GM19395 (cell line): ENCODE results near the gene ATP2A3.
"Not testable (repeated sequence)": the region's sequence is repeated elsewhere in the genome, so short reads cannot be mapped to it uniquely, and the experiment has no call there.

ENCODE experiments used
- ATAC-seq: cut with Tn5 transposase; IDR thresholded peaks from one replicate; pipeline ENCODE4 v1.9.1; 2021; ENCODE audit warnings: mild to moderate bottlenecking, moderate library complexity; ENCODE audit not compliant: unreplicated experiment

The ATP2A3 gene

DNA sequence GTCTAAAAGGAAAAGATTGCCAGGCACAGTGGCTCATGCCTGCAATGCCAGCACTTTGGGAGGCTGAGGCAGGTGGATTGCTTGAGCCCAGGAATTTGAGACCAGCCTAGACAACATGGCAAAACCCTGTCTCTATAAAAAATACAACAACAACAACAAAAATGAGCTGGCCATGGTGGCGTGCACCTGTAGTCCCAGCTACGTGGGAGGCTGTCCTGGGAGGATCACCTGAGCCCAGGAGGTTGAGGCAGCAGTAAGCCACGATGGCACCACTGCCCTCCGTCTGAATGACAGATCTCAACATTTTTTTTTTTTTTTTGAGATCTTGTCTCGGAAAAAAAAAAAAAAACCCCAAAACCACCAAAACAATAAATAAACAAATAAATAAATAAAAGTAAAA, 28.1 kb upstream of the ATP2A3 start:
- ATAC-seq = no peak

DNA sequence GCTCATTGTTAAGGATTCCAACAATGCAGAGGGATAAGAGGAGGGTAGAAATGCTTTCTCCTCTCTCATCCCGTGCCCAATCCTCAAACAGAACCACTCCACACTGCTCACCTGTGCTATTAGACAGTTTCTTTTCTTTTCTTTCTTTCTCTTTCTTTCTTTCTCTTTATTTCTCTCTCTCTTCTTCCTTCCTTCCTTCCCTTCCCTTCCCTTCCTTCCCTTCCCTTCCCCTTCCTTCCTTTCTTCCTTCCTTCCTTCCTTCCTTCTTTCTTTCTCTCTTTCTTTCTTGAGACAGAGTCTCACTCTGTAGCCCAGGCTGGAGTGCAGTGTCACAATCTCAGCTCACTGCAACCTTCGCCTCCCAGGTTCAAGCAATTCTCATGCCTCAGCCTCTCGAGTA, 27.5 kb upstream of the ATP2A3 start:
- not testable (repeated sequence) for ATAC-seq

DNA sequence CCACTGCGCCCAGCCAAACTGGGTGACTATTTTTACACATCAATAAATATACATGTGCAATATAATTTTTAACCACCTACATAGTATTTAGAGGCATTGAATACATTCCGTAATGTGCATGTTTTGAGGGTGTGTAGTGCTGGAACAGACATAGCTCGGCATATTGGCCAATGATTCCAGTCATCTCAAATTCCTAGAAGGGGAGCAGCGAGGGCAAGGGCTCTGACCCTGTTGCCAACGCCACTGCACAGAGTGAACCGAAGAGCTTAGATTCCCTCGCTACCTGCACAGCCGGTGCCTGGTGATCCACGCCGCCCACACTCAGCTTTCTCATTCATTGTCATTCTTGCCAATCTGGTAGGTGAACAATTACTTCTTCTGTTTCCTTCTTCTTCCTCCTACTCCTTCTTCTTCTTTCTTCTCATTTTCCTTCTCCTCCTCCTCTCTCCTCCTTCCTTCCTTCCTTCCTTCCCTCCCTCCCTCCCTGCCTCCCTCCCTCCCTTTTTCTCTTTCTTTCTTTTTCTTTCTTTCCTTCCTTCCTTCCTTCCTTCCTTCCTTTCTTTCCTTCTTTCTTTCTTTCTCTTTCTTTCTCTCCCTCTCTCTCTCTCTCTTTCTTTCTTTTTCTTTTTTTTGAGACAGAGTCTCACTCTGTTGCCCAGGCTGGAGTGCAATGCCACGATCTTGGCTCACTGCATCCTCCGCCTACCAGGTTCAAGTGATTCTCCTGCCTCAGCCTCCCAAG, 26.3 kb upstream of the ATP2A3 start:
- ATAC-seq = no peak

DNA sequence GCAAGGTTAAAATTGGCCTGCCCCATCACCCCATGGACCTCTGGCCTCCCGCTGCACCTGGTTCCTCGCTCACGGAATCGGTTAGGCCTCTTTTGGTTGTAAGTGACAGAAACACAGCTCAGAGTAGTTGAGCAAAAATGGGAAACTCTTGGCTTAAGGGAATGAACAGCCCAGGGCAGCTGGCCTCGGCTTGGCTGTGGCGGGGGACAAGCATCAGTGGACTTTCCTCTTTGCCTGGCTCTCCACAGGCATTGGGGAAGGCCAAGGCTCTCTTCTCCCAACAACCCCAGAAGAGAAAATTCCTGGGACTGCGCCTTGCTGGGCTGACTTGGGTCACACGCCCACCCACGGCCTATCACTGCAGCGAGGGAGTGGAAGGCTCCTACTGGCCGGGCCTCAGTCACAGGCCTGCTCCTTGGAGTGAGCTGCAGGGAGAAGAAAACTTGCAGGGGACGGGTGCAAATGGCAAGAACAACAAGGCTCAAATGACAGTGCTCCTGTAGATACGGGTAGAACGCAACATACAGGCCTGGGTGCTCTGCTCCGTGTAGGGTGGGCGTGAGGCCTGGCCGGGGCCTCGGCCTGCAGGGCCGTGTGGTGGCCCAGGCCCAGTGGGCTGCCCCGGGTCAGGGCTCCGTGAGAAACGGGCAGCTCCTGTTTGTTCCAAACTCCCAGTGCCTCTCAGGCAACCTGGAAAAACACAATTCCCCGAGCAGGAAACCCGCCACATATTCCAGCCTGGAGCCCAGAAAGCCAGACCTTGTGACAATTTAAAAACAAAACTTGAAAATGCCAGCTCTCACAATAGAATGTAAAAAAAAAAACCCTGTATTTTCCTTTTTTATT, 25.0 kb upstream of the ATP2A3 start:
- ATAC-seq = no peak

DNA sequence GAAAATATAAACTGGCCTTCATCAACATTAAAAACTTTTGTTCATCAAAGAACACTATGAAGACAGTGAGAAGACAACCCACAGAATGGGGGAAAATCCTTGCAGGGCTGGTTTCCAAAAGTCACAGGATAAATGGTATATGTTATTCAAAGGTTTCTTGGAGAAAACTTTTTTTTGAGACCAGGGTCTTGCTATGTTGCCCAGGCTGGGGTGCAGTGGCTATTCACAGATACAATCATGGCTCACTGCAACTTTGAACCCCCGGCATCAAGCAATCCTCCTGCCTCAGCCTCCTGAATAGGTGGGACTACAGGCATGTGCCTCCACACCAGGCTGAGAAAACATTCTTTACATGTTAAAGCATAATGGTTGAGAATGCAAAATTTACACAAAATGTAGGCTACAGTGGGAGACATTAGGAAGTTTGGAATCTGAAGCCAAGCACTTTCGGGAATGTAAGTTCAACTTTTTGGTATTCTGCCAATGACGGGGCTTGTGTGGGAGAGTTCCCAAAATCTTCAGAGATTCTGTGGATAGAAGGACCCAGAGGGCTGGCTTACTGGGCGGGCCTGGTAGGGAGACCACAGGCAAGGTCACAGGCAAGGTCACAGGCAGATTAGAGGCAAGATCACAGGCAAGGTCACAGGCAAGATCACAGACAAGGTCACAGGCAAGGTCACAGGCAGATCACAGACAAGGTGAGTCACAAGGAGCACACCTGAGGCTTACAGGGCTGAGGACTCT, 24.2 kb upstream of the ATP2A3 start:
- no peak for ATAC-seq

DNA sequence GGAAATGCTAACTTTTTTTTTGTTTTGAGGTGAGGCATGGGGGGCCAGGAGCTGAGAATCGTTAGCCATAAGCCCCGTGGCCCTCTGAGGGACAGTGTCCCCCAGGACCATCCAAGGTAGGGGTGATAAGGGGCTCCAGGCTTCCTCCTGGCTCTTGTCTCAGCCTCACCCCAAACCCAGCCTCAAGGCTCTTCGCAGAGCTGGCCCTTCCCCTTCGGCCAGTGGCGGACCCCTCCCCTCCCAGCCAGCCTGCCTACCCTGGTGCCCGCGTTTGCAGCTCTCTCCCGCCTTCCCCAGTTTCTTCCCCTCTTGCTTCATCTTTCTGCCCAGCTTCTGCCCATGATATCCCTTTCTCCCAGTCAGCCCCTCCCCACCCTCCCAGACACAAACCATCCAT, 22.7 kb upstream of the ATP2A3 start:
- ATAC-seq = no peak

DNA sequence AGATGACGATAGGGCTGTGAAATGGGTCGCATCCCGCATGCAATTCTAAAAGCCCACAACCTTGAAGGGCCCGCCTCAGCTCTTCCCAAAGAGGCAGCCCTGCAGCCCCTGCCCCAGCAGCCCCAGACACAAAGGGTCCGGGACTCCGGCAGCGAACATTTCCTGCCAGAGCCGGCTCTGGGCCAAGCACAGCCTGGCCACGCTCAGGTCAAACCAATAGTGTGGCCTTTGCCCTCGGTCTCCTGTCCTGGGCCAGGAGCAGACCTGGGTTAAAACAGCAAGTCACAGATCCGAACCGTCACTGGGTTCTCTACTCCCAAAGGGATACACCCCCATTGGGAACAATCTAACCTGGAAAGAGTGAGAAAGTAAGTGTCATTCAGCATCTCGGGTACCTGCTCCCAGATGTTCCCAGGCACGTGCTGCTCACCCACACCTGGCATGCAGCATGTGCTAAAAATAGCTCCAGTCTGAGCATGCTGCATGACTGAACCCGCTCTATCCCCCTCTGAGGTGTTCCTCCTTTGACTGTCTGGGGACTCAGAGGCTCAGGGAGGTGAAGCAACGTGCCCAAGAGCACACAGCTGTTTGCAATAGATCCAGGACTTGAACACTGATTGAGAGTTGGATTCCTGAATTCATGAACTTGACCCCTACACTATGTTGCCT, 22.2 kb upstream of the ATP2A3 start:
- ATAC-seq = no peak

DNA sequence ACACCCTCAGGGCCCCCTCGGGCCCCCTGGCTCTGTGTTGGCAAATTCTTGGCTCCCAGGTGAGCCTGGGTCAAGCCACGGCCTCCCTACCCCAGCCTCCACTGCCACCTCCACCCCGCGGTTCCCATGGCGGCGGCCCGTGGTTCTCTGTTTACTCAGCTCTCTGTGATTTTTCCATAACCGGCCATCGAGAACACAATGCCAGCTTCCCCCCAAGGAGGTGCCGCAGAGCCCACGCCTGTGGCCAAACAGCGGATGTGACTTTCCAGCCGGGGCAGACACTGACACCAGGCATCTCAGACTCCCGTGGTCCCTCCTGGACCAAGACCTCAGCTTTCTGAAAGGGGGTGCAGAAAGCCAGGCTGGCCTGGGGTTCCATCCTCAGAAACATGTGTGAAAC, 21.6 kb upstream of the ATP2A3 start:
- ATAC-seq = no peak

DNA sequence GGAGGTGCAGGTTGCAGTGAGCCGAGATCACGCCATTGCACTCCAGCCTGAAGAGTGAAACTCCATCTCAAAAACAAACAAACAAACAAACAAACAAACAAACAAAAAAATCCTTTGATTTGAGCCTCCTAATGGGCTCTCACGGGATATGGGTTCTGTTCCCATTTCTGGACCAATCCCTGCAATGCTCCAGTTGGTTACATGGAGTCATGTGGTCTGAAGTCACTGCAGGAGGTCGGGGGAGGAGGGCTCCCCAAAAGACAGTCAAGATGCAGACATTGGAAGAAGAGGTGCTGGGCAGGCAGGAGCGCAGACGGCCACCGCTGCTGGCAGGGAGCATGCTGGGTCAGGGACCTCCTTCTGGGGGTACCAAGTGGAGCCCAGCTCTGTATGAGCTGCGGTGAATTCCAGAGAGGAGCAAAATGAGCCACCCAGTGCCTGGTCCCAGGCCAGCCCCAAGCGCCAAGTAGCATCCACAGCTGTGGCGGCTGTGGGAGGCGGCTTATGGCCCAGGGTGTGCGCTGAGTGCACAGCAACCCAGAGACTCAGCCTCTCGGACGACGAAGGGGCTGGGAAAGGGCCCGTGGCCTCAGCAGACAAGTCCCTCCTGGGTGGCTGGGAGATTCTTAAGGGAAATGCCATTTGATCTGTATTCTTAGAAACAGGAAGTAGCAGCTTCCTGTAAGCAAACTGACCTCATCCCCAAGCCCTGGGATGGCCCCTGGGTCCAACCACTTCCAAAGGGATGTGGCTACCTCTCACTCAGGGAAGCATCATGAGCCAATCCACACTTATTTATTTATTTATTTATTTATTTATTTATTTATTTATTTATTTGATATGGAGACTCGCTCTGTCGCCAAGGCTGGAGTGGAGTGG, 19.6 kb upstream of the ATP2A3 start:
- ATAC-seq = no peak

DNA sequence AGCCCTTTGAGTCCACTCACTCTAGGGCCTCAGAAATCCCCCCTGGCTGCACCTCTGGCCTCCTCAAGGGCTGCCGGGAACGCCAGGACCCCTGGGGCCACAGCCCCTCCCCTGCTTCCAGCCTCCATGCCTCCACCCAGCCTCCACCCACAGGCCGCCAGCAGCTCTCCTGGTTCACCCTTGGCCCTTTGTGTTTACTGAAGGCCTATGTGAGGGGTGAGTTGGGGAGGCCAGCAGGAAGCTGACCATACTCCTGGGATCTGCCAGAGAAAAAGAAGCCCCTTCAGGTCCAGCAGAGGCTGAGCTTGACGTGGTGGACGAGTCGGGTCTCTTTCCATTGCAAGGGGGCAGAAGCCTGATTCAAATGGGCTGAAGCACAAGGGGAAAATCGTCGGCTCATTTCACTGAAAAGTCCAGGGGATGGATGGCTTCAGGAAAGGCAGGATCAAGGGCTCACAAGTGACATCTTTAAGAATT, 18.3 kb upstream of the ATP2A3 start:
- no peak for ATAC-seq

DNA sequence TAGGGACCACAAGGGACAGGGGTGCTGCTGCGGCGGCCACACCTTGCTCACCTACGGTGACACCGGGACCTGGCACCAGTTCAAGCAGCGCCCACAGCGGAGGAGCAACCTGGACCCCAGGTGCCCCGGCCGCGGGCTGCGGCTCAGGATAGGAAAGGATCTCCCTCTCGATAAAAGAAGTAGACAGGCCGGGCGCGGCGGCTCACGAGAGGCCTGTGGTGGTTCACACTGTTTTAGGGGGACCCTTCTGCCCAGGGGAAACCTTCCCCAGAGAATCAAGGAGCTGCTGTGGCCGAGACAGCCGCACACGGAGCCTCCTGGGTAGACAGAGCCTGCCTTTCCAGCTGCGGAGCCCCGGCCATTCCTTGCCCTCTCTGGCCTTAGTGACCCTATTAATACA, 17.9 kb upstream of the ATP2A3 start:
- ATAC-seq = no peak

DNA sequence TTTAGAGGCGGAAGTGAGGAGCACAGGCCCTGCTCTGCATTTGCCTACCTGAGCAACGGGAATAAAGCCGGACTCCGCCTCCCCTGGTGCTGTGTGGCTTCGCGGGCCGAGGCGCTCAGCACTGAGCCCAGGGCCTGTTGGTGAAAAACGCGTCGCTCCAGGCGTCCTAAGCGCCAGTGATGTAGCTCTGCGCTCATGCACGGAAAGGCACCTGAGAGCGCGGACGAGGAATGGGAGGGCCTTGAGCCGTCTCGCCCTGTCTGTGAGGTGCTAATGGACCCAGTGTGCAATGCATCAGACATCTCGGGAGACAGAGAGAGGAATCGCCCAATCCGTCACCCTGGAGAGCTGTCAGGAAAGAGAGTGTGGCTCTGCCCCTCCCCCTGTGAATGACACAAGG, 17.2 kb upstream of the ATP2A3 start:
- ATAC-seq = no peak

DNA sequence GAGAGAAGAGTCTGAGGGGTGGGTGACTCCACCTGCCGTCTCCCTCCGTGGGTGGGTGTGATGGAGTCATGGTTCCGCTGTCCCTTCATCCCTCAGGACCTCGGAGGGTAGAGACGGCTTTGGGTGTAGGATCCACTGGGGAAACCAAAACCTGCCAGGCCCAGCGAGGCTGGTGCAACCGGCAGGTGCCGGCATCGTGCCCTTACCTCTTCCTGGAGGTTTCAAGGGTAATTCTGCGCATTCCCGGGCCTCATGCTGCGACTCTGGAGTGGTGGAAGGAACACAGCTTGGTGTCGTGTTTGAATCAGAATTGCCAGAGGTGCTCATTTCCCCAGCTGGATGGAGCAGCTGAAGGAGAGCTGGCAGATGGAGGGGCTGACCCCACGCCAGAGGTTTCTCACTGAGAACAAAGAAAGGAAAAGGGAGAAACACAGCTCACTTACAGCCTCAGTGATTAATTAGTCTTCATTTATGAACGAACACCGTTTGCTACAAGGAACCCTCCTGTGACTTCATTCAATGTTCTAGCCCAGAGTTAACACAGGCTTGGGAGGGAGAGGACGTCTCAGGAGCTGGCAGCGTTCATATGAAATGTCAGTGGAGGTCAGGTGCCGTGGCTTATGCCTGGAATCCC, 16.3 kb upstream of the ATP2A3 start:
- no peak for ATAC-seq

DNA sequence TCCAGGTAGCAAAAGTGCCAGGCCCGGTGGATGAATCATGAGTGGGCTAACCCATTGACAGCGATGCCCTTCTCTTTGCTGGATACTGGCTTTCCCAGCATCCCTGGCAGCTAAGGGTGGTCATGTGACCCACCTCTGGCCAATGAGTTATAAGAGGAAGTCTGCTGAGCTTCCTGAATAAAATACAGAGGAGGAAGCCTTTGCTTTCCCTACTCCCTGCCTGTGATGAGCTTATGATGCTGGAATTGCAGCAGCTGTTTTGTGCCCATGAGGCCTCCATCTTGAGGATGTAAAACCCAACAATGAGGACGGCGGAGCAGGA, 15.0 kb upstream of the ATP2A3 start:
- ATAC-seq = no peak

DNA sequence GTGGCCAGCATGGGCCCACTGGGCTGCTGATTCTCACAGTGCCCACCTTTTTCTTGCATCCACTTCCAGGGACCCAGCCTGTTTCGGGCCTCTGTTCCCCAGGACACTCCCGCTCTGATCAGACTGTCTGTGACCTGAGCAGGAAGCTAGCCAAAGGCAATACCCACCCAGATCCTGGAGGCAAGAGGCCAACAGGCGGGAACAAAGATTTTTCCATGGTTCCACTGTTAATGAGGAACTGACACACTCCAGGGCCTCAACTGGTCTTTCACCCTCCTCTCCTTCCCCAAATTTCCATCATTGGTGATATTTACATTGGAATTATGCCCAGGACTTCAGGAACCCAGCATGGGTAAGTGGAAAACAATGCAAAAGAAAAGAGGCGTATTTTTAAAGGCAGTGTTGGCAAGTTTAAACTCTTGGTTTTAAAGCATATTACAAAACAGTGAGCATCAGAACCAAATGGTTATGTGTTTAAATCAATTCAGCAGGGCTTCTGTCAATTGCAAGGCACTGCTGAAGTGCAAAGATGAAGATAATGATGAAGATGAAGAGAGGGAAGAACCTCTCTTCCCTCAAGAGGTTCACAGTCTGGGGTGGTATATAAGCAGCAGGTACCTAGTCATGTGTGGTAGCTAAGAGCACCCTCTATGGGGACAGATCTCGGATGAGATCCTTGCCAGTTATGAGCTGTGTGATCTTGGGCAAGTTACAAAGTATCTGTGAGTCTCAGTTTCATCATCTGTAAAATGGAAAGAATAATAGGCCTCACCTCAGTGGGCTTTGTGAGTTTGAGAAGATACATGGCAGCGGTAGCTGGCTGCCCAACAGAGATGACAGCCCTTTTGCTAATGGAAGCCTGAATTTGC, 14.4 kb upstream of the ATP2A3 start:
- ATAC-seq = no peak

DNA sequence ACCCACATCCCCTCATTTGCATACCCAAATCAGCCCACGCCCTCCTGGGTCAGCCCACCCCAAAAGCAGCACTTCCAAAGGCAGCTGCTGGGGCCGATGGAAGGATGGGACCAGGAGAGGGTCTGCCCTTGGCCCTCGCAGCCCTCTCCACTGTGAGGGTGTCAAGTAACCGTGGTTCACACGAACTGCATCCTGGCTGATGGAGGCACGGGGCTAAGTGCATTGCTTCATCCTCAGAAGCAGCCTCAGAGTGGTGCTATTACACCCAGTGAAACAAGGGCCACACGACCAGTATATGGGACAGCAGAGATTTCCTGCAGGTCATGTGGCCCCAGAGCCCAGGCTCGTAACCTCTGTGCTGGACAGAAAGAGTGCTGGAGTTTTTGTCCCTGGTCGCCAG, 13.2 kb upstream of the ATP2A3 start:
- ATAC-seq = no peak

DNA sequence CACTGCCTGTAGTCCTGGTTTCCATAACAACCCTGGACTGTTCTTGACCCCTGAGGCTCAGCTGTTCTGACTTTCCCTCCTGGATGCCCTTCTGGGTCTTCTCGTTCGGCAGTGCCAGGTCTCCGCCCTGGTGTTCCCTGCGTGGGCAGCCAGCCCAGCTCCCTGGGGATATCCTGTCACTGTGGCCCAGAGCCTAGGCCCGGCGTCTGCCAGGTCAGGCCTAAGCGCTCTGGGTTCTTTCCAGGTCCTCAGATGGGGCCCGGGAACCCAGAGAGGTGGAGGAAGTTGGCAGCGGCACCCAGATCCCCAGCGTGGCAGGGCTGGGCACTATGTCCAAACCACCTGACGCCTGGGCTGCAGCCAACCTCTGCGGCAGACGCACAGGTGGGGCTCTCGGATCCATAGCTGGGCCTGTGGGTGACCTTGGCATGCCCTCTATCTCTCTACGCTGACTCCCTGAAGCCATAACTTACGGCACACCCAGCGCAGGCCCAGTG, 12.5 kb upstream of the ATP2A3 start:
- ATAC-seq = no peak

DNA sequence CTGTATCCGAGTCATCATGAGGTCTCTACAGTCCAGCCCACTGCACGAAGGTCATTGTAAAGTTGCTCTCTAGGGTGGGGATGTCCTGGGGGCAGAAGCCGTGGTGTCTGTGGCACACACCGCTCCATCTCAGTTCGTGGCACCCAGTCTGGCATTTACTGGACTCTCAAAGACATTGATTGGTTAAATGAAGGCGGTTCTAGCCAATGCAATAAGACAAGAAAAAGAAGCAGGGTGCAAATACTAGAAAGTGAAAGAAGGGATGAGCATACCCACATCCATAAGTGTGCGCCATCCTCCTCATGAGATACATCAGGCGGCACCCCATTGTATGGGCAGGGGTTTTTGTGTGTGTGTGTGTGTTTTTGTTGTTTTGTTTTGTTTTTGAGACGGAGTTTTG, 10.7 kb upstream of the ATP2A3 start:
- ATAC-seq = no peak
